HCT116 (cell line): ENCODE measurements around the gene RNU7-1. TPM values are rescaled to one million over a fixed set of nuclear protein-coding genes. Genes with fewer than 3 reads are reported as not detected.

Experiments used
- ATAC-seq: fragments of 200-7000 bp; cut with Tn5 transposase; 2 replicates; pipeline ENCODE4 v1.9.1; 2020; ENCODE audit warnings: mild to moderate bottlenecking, moderate library complexity
- BruUV-seq: library from RNA; stranded (reverse); fragments of 400-500 nt; replicated peaks from 2 replicates; lab custom pipeline; 2021; lab: Mats Ljungman, UMichigan
- CTCF ChIA-PET: fragments of 300-600 bp; sonication (Branson Sonifier 250); formaldehyde crosslinking; loops from one replicate; lab custom pipeline; 2021; ENCODE audit warnings: antibody characterized with exemption; lab: Charles Lee
- POLR2A ChIA-PET: fragments of 300-600, 350-600 bp; sonication (Branson Sonifier 250); formaldehyde crosslinking; loops from one replicate; lab custom pipeline; 2021; ENCODE audit warnings: antibody characterized with exemption; lab: Charles Lee
- RAD21 ChIA-PET, 2 experiments: fragments of 300-600 bp; sonication (Branson Sonifier 250); formaldehyde crosslinking; loops; one replicate each; lab custom pipeline; 2023; ENCODE audit warnings: low total read pairs in 2 of 2; ENCODE audit not compliant: uncharacterized antibody in 2 of 2, unreplicated experiment in 2 of 2, low non-redundant PET in 1 of 2; lab: Charles Lee
- DNase-seq: peaks from one replicate; pipeline ENCODE4 v3.0.0-alpha.2; 2010; ENCODE audit warnings: low read depth, low spot score
- H2AFZ ChIP-seq: fragments of 200-600 bp; shearing (Covaris generic), sonication (generic); 2 replicates; pipeline ENCODE4 v1.6.1; 2017; ENCODE audit warnings: low read depth, mixed run types, mixed read lengths, antibody characterized with exemption, low read length; ENCODE audit not compliant: poor library complexity, severe bottlenecking
- H3K27ac ChIP-seq: 2 replicates; pipeline ENCODE4 v1.5.1; 2012; ENCODE audit warnings: low read depth, low read length
- H3K27me3 ChIP-seq: fragments of 200-600 bp; sonication (generic); 2 replicates; pipeline ENCODE4 v1.6.1; 2016; ENCODE audit warnings: mixed run types, low read length, mixed read lengths; ENCODE audit not compliant: insufficient read depth
- H3K36me3 ChIP-seq, 2 experiments: fragments of 200-500 bp in 1 of 2; fragments of 200-600 bp in 1 of 2; sonication (Bioruptor generic) in 1 of 2; sonication (generic) in 1 of 2; 2 replicates each; pipeline versions ENCODE4 v1.5.1 to v1.6.1; 2014 to 2016; ENCODE audit warnings: low read length in 2 of 2, inconsistent platforms in 1 of 2, mixed read lengths in 1 of 2, mixed run types in 1 of 2; ENCODE audit not compliant: insufficient read depth in 2 of 2, control insufficient read depth in 1 of 2
- H3K4me1 ChIP-seq, 2 experiments: fragments of 200-600 bp in 1 of 2; sonication (generic) in 1 of 2; 2 replicates each; pipeline versions ENCODE4 v1.5.1 to v1.6.1; 2012 to 2017; ENCODE audit warnings: low read length in 2 of 2, inconsistent platforms in 1 of 2, mild to moderate bottlenecking in 1 of 2, mixed read lengths in 1 of 2, mixed run types in 1 of 2, moderate library complexity in 1 of 2; ENCODE audit not compliant: insufficient read depth in 2 of 2, control insufficient read depth in 1 of 2
- H3K4me2 ChIP-seq: fragments of 200-600 bp; sonication (generic); 2 replicates; pipeline ENCODE4 v1.6.1; 2017; ENCODE audit warnings: mixed run types, low read length, mixed read lengths
- H3K4me3 ChIP-seq, 2 experiments: fragments of 200-600 bp in 1 of 2; sonication (generic) in 1 of 2; replicated peaks in 1 of 2; 2 replicates each; pipeline ENCODE4 v1.5.1; 2011 to 2016; ENCODE audit warnings: low read length in 2 of 2, control low read depth in 1 of 2, low read depth in 1 of 2, mild to moderate bottlenecking in 1 of 2, mixed read lengths in 1 of 2, mixed run types in 1 of 2
- H3K79me2 ChIP-seq: fragments of 200-600 bp; sonication (generic); 2 replicates; pipeline ENCODE4 v1.6.1; 2017; ENCODE audit warnings: mild to moderate bottlenecking, mixed run types, low read length, moderate library complexity, mixed read lengths; ENCODE audit not compliant: insufficient read depth
- H3K9ac ChIP-seq: fragments of 200-600 bp; sonication (generic); 2 replicates; pipeline ENCODE4 v1.6.1; 2016; ENCODE audit warnings: low read length, mixed read lengths
- H3K9me2 ChIP-seq: fragments of 200-600 bp; sonication (generic), shearing (Covaris generic); 2 replicates; pipeline ENCODE4 v1.6.1; 2017; ENCODE audit warnings: mixed run types, mild to moderate bottlenecking, moderate library complexity; ENCODE audit not compliant: insufficient read depth
- H3K9me3 ChIP-seq, 2 experiments: fragments of 200-500 bp in 1 of 2; fragments of 200-600 bp in 1 of 2; sonication (Bioruptor generic) in 1 of 2; sonication (generic) in 1 of 2; 2 replicates each; pipeline ENCODE4 v1.6.1; 2014 to 2017; ENCODE audit warnings: low read length in 2 of 2, mixed read lengths in 2 of 2, inconsistent platforms in 1 of 2, low read depth in 1 of 2, mild to moderate bottlenecking in 1 of 2, mixed run types in 1 of 2, moderate library complexity in 1 of 2; ENCODE audit not compliant: control insufficient read depth in 1 of 2, insufficient read depth in 1 of 2
- H4K20me1 ChIP-seq: fragments of 200-600 bp; sonication (generic), shearing (Covaris generic); 2 replicates; pipeline ENCODE4 v1.6.1; 2017; ENCODE audit warnings: mixed run types, mild to moderate bottlenecking, moderate library complexity; ENCODE audit not compliant: insufficient read depth
- FOSL1 ChIP-seq: IDR thresholded peaks from 2 replicates; pipeline ENCODE4 v1.6.1; 2012; ENCODE audit warnings: low read depth
- POLR2A ChIP-seq: IDR thresholded peaks from 2 replicates; pipeline ENCODE4 v1.7.0; 2011; ENCODE audit warnings: borderline replicate concordance; ENCODE audit not compliant: insufficient read depth, insufficient read length; ENCODE audit errors: extremely low read depth
- POLR2AphosphoS5 ChIP-seq: IDR thresholded peaks from 2 replicates; pipeline ENCODE4 v1.6.1; 2011; ENCODE audit warnings: mild to moderate bottlenecking, low read depth, low read length, moderate library complexity
- intact Hi-C: fragments of 100-400 bp; cut with micrococcal nuclease; formaldehyde crosslinking; loops from 2 replicates; pipeline ENCODE4 v1.10.0; 2022
- total RNA-seq: library from RNA; stranded (reverse); gene quantifications from one replicate; pipeline ENCODE4 v1.2.1, GENCODE V29; 2021; ENCODE audit not compliant: unreplicated experiment
- TF ChIP-seq, protein P1 (sequence below), 3 experiments: fragments of 200-600 bp in 1 of 3; sonication (generic) in 1 of 3; IDR thresholded peaks in 2 of 3; conservative IDR thresholded peaks in 1 of 3; 2 replicates each; pipeline ENCODE4 v1.5.1; 2012 to 2017; ENCODE audit warnings: low read depth in 2 of 3, low read length in 2 of 3, antibody characterized with exemption in 1 of 3, borderline replicate concordance in 1 of 3, control low read depth in 1 of 3, mild to moderate bottlenecking in 1 of 3, mixed read lengths in 1 of 3, mixed run types in 1 of 3, moderate library complexity in 1 of 3; ENCODE audit not compliant: insufficient read depth in 1 of 3

RNU7-1 gene
- total RNA-seq, 1 experiment from 2014 or later: not detected

DNA sequence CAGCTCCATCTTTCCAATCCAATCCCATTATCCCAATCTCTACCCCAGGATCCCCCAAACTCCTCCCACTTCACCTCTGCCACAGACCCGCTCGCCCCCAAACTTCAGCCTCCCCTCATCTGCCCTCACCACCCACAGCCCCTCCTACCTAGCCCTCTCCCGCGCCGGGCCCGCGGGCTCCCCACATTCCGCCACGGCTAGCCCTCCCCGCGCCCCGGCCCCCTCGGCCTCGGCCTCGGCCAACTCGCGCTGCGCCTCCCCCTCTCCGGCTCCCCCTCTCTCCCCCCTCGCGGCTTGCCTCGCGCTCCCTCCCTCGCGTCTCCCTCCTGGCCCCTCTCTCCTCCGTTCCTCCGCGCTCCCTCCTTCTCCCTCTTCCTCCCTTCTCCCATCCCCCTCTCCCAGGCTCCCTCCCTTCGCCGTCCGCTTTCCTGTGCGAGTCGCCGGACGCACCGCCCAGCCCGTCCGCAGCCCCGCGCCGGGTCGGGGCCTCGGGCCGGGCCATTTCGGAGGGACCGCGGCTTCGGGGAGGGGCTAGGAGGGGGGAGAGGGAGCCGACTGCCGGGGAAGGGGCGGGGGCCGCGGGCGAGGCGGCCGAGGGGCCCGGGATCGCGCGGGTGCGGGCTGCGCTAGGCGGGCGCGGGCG, 16.1 kb upstream of the RNU7-1 start, which contains the start of gene ATN1 (continued):
- TF ChIP-seq, protein P1, sequence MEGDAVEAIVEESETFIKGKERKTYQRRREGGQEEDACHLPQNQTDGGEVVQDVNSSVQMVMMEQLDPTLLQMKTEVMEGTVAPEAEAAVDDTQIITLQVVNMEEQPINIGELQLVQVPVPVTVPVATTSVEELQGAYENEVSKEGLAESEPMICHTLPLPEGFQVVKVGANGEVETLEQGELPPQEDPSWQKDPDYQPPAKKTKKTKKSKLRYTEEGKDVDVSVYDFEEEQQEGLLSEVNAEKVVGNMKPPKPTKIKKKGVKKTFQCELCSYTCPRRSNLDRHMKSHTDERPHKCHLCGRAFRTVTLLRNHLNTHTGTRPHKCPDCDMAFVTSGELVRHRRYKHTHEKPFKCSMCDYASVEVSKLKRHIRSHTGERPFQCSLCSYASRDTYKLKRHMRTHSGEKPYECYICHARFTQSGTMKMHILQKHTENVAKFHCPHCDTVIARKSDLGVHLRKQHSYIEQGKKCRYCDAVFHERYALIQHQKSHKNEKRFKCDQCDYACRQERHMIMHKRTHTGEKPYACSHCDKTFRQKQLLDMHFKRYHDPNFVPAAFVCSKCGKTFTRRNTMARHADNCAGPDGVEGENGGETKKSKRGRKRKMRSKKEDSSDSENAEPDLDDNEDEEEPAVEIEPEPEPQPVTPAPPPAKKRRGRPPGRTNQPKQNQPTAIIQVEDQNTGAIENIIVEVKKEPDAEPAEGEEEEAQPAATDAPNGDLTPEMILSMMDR (IDR thresholded peaks at IDR 0.05 in 2 of 3, conservative IDR thresholded peaks at IDR 0.05 in 1 of 3; ENCODE audit: borderline replicate concordance in 1 of 3, insufficient read depth in 1 of 3, low read depth in 2 of 3, low read length in 2 of 3): no peak
- TF ChIP-seq FOSL1: no peak

DNA sequence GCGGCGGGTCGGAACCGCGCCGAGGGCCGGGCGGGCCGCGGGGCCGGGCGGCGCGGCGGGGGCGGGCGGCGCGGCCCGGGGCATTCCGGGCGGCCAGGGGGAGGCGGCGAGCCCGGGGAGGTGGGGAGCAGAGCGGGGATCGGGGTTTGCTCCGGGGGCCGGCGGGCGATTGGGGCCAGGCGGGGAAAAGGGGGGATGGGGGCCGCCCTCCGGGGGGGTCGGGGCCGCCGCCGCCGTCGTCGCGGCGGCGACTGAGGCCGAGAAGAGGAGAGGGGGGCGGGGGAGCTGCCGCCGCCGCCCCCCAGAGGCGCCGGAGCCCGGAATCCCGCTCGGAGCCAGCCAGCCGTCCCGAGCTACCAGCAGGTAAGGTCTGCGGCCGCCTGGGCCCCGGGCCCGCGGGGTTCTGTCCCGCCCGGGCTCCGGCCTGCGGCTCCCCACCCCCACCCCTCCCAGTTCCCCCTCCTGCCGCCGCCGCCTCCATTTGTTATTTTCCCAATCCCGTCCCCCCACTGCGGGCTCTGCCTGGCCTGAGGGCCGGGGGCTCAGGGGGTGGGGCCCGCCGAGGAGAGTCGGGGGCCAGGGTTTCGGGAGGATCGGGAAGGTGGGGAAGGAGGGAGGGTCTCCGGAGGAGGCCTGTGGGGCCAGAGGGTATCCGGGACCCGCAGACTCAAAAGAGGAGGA, 15.5 kb upstream of the RNU7-1 start:
- peaks cover 2 to 6% of the 10 kb centered on the region in 2 experiments; a peak in 2 of 4 replicates for H3K36me3 ChIP-seq
- BruUV-seq: no TSS peak
- POLR2A ChIA-PET: interaction anchor here (2.3 to 5.1 kb wide), 3 partner anchors 10 to 33 kb away, joined by 7 to 96 read pairs (median 15); partner anchors contain the start of genes C12orf57 and RNU7-1
- H3K4me1 ChIP-seq: peaks cover 25 to 53% of the 10 kb centered on the region in 2 experiments
- H3K79me2 ChIP-seq: peaks cover 54% of the 10 kb centered on the region
- H3K27ac ChIP-seq: peak overlapping the region; percentile 99
- peak overlapping the region; percentile 79 to 92 for H3K4me3 ChIP-seq
- RAD21 ChIA-PET: no interaction called here
- no peaks in the 10 kb centered on the region for H4K20me1 ChIP-seq
- no peaks in the 10 kb centered on the region for H3K27me3 ChIP-seq
- no peaks in the 10 kb centered on the region for H3K9me2 ChIP-seq
- H3K9me3 ChIP-seq: no peaks in the 10 kb centered on the region
- peak overlapping the region; percentile 93 for H3K4me2 ChIP-seq
- no peak overlapping the region for H2AFZ ChIP-seq
- peak overlapping the region; percentile 96 for H3K9ac ChIP-seq
- TF ChIP-seq POLR2A (peak; percentile 27), POLR2AphosphoS5 (no peak)
- intact Hi-C loops: loop anchor here (5.0 kb wide), 1 partner anchor 56 kb away; the partner anchor contains the start of gene SPSB2
- CTCF ChIA-PET: no interaction called here
- ATAC-seq: no peak
- DNase-seq: no peak
